CD8-positive, alpha-beta memory T cell (primary cell): ENCODE data around the gene ADORA2A. TPM values are rescaled to one million over a fixed set of nuclear protein-coding genes. Genes with fewer than 3 reads are reported as not detected.
A peak's percentile ranks its signal among the peaks of the same experiment; 100 is the strongest.

ENCODE experiments used
- CTCF ChIA-PET: fragments of 350-600 bp; sonication (Branson Sonifier 250); formaldehyde crosslinking; loops from one replicate; lab custom pipeline; 2021; ENCODE audit warnings: antibody characterized with exemption; lab: Charles Lee
- POLR2A ChIA-PET: fragments of 350-600 bp; sonication (Branson Sonifier 250); formaldehyde crosslinking; loops from one replicate; lab custom pipeline; 2021; ENCODE audit warnings: antibody characterized with exemption; lab: Charles Lee
- DNase-seq, 5 donors: peaks; one replicate each; pipeline versions ENCODE4 v3.0.0 to v3.0.0-alpha.2; 2020 to 2022; ENCODE audit warnings: mixed read lengths in 1 of 5
- H3K27ac ChIP-seq: one replicate; pipeline ENCODE4 v1.7.0; 2013; ENCODE audit warnings: low read depth, mild to moderate bottlenecking, low read length, moderate library complexity
- H3K27me3 ChIP-seq: 2 replicates; pipeline ENCODE4 v1.7.0; 2013; ENCODE audit warnings: low read length, mild to moderate bottlenecking; ENCODE audit not compliant: insufficient read depth, poor library complexity, severe bottlenecking
- H3K36me3 ChIP-seq: 2 replicates; pipeline ENCODE4 v1.7.0; 2013; ENCODE audit warnings: mild to moderate bottlenecking, low read length, moderate library complexity; ENCODE audit not compliant: insufficient read depth
- H3K4me1 ChIP-seq: 2 replicates; pipeline ENCODE4 v1.7.0; 2013; ENCODE audit warnings: mild to moderate bottlenecking, low read length, moderate library complexity; ENCODE audit not compliant: insufficient read depth
- H3K4me3 ChIP-seq: 2 replicates; pipeline ENCODE4 v1.7.0; 2013; ENCODE audit warnings: mild to moderate bottlenecking, low read length
- H3K9me3 ChIP-seq: 2 replicates; pipeline ENCODE4 v1.7.0; 2013; ENCODE audit warnings: mild to moderate bottlenecking, low read length
- H3K27ac Mint-ChIP-seq, 8 donors: one replicate each; pipeline ENCODE4 v1.8.0; 2020 to 2021; ENCODE audit warnings: mixed read lengths in 8 of 8, mild to moderate bottlenecking in 6 of 8, inconsistent platforms in 3 of 8, moderate library complexity in 3 of 8
- H3K27me3 Mint-ChIP-seq, 2 donors: one replicate each; pipeline ENCODE4 v1.8.0; 2020 to 2021; ENCODE audit warnings: mixed read lengths in 2 of 2, mild to moderate bottlenecking in 1 of 2, moderate library complexity in 1 of 2
- H3K36me3 Mint-ChIP-seq, 3 donors: one replicate each; pipeline ENCODE4 v1.8.0; 2020 to 2021; ENCODE audit warnings: mixed read lengths in 3 of 3, inconsistent platforms in 1 of 3, mild to moderate bottlenecking in 1 of 3
- H3K4me1 Mint-ChIP-seq, 3 donors: one replicate each; pipeline ENCODE4 v1.8.0; 2020 to 2021; ENCODE audit warnings: mixed read lengths in 3 of 3, inconsistent platforms in 1 of 3, mild to moderate bottlenecking in 1 of 3
- H3K4me3 Mint-ChIP-seq, 7 donors: one replicate each; pipeline ENCODE4 v1.8.0; 2020 to 2021; ENCODE audit warnings: mixed read lengths in 7 of 7, mild to moderate bottlenecking in 6 of 7, moderate library complexity in 4 of 7, inconsistent platforms in 2 of 7
- H3K9me3 Mint-ChIP-seq, 5 donors: one replicate each; pipeline ENCODE4 v1.8.0; 2020 to 2022; ENCODE audit warnings: mixed read lengths in 5 of 5, mild to moderate bottlenecking in 3 of 5, moderate library complexity in 2 of 5, inconsistent platforms in 1 of 5
- polyA plus RNA-seq: library from polyadenylated mRNA; unstranded; fragments of 300-500 nt; fragmentation: Illumina TruSeq; gene quantifications from one replicate; pipeline ENCODE4 v1.2.3, GENCODE V29; 2021
- total RNA-seq, 2 experiments: library from RNA; stranded (reverse); gene quantifications; one replicate each; pipeline ENCODE4 v1.2.3, GENCODE V29; 2021

The ADORA2A gene
- total and polyA plus RNA-seq, 3 experiments from 2014 or later = 23.2 to 89.6 (median 26.7) TPM

- Histone ChIP-seq H3K4me3 (no peak overlapping the region), H3K36me3 (peaks cover 9% of the 10 kb centered on the region), H3K9me3 (no peaks in the 10 kb centered on the region), H3K27ac (no peak overlapping the region), H3K4me1 (no peaks in the 10 kb centered on the region), H3K27me3 (no peaks in the 10 kb centered on the region)
- H3K9me3 Mint-ChIP-seq = no peaks in the 10 kb centered on the region
- ChIA-PET CTCF (no interaction called here), POLR2A (no interaction called here)
- H3K4me3 Mint-ChIP-seq = no peak overlapping the region
- peaks cover 0 to 50% (median 3%) of the 10 kb centered on the region in 3 donors for H3K36me3 Mint-ChIP-seq
- peak overlapping the region in 1 of 8 donors; percentile 80 for H3K27ac Mint-ChIP-seq
- DNase-seq = peak in 1 of 5 donors; percentile 15
- H3K27me3 Mint-ChIP-seq = no peaks in the 10 kb centered on the region
- H3K4me1 Mint-ChIP-seq = peaks cover 0 to 5% (median 3%) of the 10 kb centered on the region in 3 donors
Observed at GRCh38 chr22:24416611-24417010, 10.8 kb upstream of the ADORA2A start.

GRCh38 chr22:24417200-24417599 lies 10.2 kb upstream of the ADORA2A start:
- Histone ChIP-seq H3K4me3 (no peak overlapping the region), H3K27ac (no peak overlapping the region), H3K27me3 (no peaks in the 10 kb centered on the region), H3K9me3 (no peaks in the 10 kb centered on the region), H3K4me1 (no peaks in the 10 kb centered on the region), H3K36me3 (peaks cover 9% of the 10 kb centered on the region)
- CTCF ChIA-PET = interaction anchor here (0.7 kb wide), 1 partner anchor 105 kb away, joined by 3 read pairs; no protein-coding TSS in a partner anchor
- peak overlapping the region in 1 of 8 donors; percentile 42 for H3K27ac Mint-ChIP-seq
- H3K4me1 Mint-ChIP-seq = peaks cover 0 to 6% (median 3%) of the 10 kb centered on the region in 3 donors
- POLR2A ChIA-PET = no interaction called here
- DNase-seq = peak in 1 of 5 donors; percentile 19
- H3K4me3 Mint-ChIP-seq = no peak overlapping the region
- H3K36me3 Mint-ChIP-seq = peaks cover 0 to 47% (median 3%) of the 10 kb centered on the region in 3 donors
- peaks cover 0 to under 1% of the 10 kb centered on the region in 2 donors for H3K27me3 Mint-ChIP-seq
- H3K9me3 Mint-ChIP-seq = no peaks in the 10 kb centered on the region

DNA sequence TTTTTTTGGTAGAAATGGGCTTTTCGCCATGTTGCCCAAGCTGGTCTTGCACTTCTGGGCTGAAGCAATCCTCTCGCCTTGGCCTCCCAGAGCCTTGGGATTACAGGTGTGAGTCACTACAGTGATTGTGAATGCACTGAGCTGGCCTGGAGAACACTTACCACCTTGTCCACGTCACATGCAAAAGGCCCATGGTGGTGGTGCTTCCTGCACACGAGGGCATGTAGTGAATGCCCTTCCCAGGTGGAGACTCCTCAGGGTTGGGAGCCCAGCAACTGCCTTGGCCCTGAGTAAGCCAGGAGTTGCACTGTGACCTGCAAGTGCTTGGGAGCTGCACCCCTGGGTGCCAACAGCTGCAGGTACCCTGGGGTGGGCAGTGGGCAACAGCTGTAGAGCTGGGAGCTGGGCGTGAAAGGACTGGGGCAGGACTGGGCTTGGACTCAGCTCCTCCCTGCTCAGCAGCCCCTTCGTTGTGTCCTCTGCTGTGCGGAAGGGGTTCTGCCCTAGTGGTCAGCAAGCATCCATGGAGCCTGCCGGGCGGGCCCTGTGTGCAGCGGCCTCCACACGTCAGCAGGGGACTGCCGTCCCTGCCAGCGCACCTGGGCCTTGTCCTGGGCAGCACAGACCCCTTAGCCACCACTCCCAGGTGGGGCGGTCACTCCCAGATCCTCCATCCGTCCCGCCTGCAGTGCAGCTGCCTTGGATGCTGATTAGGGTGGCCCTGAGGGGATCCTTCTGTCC lies 9.3 kb upstream of the ADORA2A start:
- H3K9me3 Mint-ChIP-seq = no peaks in the 10 kb centered on the region
- no peak overlapping the region for H3K4me3 Mint-ChIP-seq
- H3K4me1 Mint-ChIP-seq = peaks cover 0 to 12% (median 7%) of the 10 kb centered on the region in 3 donors
- Histone ChIP-seq H3K4me3 (no peak overlapping the region), H3K27me3 (no peaks in the 10 kb centered on the region), H3K9me3 (no peaks in the 10 kb centered on the region), H3K36me3 (peaks cover 9% of the 10 kb centered on the region), H3K27ac (no peak overlapping the region), H3K4me1 (no peaks in the 10 kb centered on the region)
- DNase-seq = peak in 1 of 5 donors; percentile 30
- ChIA-PET POLR2A (interaction anchor here (0.8 kb wide), 1 partner anchor 9 kb away, joined by 3 read pairs; the partner anchor contains the start of gene ADORA2A), CTCF (interaction anchor here (0.7 to 1.5 kb wide), 3 partner anchors 85 to 108 kb away, joined by 3 to 6 read pairs (median 4); no protein-coding TSS in a partner anchor)
- H3K36me3 Mint-ChIP-seq = peaks cover 0 to 39% (median 3%) of the 10 kb centered on the region in 3 donors
- peaks cover 0 to 3% of the 10 kb centered on the region in 2 donors for H3K27me3 Mint-ChIP-seq
- no peak overlapping the region for H3K27ac Mint-ChIP-seq

DNA sequence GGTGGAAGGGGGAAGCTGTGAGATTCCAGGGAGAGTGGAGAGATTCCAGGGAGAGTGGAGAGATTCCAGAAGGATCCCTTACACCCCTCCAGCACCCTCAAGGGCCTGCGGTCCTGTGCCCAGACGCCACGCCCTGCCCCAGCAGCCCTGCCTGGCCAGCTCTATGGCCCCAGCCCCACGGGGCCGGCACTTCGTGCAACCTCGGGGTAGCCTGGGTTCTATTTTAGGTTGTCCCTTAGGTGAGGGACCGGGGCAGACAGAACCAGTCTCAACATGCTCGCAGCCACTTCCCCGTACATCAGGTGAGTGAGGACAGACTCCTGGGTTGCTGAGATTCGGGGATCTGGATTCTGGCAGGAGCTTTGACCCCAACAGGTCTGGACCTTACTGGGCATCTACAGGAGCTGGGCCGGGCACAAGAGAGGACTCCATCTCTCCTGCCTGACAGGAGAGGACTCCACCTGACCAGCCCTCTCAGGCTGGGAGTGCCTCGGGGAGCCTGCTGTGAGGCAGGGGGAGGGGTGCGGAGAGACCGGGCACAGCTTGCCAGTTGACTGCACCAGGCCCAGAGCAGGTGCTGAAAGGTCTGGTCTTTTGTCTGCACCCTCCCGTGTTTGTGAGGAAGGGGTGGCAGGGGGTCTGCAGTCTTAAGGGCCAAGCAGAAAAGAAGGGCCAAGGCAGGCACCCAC lies 8.5 kb upstream of the ADORA2A start:
- Histone ChIP-seq H3K4me1 (no peaks in the 10 kb centered on the region), H3K36me3 (peaks cover 9% of the 10 kb centered on the region), H3K27ac (no peak overlapping the region), H3K27me3 (no peaks in the 10 kb centered on the region), H3K4me3 (no peak overlapping the region), H3K9me3 (no peaks in the 10 kb centered on the region)
- no peaks in the 10 kb centered on the region for H3K9me3 Mint-ChIP-seq
- DNase-seq = no peak
- no peak overlapping the region for H3K4me3 Mint-ChIP-seq
- H3K27ac Mint-ChIP-seq = no peak overlapping the region
- CTCF ChIA-PET = interaction anchor here (1.2 to 1.5 kb wide), 2 partner anchors 84 to 107 kb away, joined by 4 to 6 read pairs; no protein-coding TSS in a partner anchor
- peaks cover 0 to 30% (median 3%) of the 10 kb centered on the region in 3 donors for H3K36me3 Mint-ChIP-seq
- peaks cover 0 to 12% (median 7%) of the 10 kb centered on the region in 3 donors for H3K4me1 Mint-ChIP-seq
- POLR2A ChIA-PET = interaction anchor here (0.8 kb wide), 1 partner anchor 8 kb away, joined by 3 read pairs; the partner anchor contains the start of gene ADORA2A
- H3K27me3 Mint-ChIP-seq = peaks cover 0 to 3% of the 10 kb centered on the region in 2 donors

GRCh38 chr22:24419475-24419850 lies 7.9 kb upstream of the ADORA2A start:
- H3K27ac Mint-ChIP-seq = peak overlapping the region in 1 of 8 donors; percentile 4
- POLR2A ChIA-PET = no interaction called here

DNA sequence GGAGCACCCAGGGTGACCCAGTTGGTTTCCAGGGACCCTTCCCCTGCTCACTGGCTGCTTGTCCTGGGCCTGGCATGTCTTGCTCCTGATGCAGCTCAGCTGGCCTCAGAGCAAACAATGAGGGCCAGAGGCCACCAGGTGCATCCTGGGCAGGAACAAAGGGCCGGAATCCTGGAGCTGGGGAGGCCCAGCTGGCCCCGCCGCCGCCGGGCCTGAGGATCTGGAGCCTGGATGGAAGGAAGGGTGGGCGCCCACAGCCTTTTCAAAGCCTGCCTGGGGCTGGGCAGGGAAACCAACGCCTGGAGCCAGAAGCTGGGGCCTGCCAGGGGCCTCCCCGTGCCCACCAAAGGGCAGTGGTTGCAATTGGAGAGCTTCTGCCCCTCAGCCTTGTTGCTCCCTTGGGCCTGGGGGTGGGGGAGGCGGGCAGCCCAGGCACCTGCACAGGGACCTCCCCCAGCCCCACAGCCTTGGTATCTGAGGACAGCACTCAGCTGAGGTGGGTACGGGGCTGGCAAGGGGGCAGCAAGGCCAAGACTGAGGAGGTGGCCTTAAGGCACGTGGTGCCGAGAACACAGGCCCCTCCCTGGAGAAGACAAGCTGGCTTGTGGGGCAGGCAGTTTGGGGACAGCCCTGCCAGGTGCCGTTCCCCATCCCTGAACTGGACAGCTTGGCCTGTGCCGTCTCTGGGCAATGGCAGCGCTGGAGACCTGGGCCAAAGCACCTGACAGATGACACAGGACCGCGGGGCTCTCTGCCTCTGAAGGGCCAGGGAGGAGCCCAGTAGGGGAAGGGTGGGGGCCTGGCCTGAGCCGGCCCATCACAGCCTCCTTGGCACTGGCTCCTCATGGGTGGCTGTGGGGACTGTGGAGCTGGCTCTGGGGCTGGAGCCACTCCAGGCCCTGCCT lies 7.1 kb upstream of the ADORA2A start:
- H3K4me3 Mint-ChIP-seq = peak overlapping the region in 1 of 7 donors; percentile 87
- Histone ChIP-seq H3K36me3 (no peaks in the 10 kb centered on the region), H3K27me3 (no peaks in the 10 kb centered on the region), H3K4me3 (no peak overlapping the region), H3K4me1 (peaks cover 7% of the 10 kb centered on the region), H3K27ac (no peak overlapping the region), H3K9me3 (no peaks in the 10 kb centered on the region)
- H3K36me3 Mint-ChIP-seq = peaks cover 0 to 16% (median 2%) of the 10 kb centered on the region in 3 donors
- POLR2A ChIA-PET = no interaction called here
- no peaks in the 10 kb centered on the region for H3K9me3 Mint-ChIP-seq
- H3K27me3 Mint-ChIP-seq = peaks cover 0 to 3% of the 10 kb centered on the region in 2 donors
- CTCF ChIA-PET = interaction anchor here (1.1 to 5.1 kb wide), 4 partner anchors 10 to 82 kb away, joined by 3 to 36 read pairs (median 4); no protein-coding TSS in a partner anchor
- peak overlapping the region in 1 of 8 donors; percentile 46 for H3K27ac Mint-ChIP-seq
- peaks cover 1 to 18% (median 8%) of the 10 kb centered on the region in 3 donors for H3K4me1 Mint-ChIP-seq
- peak in 1 of 5 donors; percentile 22 for DNase-seq

More at GRCh38 chr22:24419475-24419850, 7.9 kb upstream of the ADORA2A start:
- Histone ChIP-seq H3K4me3 (no peak overlapping the region), H3K9me3 (no peaks in the 10 kb centered on the region), H3K36me3 (peaks cover 8% of the 10 kb centered on the region), H3K4me1 (peaks cover 2% of the 10 kb centered on the region), H3K27ac (no peak overlapping the region), H3K27me3 (no peaks in the 10 kb centered on the region)
- Mint-ChIP-seq H3K9me3 (no peaks in the 10 kb centered on the region), H3K27me3 (peaks cover 0 to 3% of the 10 kb centered on the region in 2 donors), H3K4me1 (peaks cover 0 to 12% (median 7%) of the 10 kb centered on the region in 3 donors), H3K36me3 (peaks cover 0 to 25% (median 3%) of the 10 kb centered on the region in 3 donors), H3K4me3 (peak overlapping the region in 2 of 7 donors; percentile 10 to 50)
- no peak for DNase-seq
- CTCF ChIA-PET = interaction anchor here (1.1 to 5.1 kb wide), 3 partner anchors 66 to 107 kb away, joined by 3 to 36 read pairs (median 4); no protein-coding TSS in a partner anchor

- no peak overlapping the region for H3K4me3 ChIP-seq
- Mint-ChIP-seq H3K27me3 (peaks cover 0 to 3% of the 10 kb centered on the region in 2 donors), H3K9me3 (no peaks in the 10 kb centered on the region), H3K4me3 (peak overlapping the region in 2 of 7 donors; percentile 34 to 87), H3K27ac (peak overlapping the region in 2 of 8 donors; percentile 83 to 90), H3K36me3 (peaks cover 0 to 11% (median 1%) of the 10 kb centered on the region in 3 donors), H3K4me1 (peaks cover 8 to 25% (median 14%) of the 10 kb centered on the region in 3 donors)
- H3K4me1 ChIP-seq = peaks cover 14% of the 10 kb centered on the region
- no peak overlapping the region for H3K27ac ChIP-seq
- DNase-seq = no peak
- ChIA-PET POLR2A (no interaction called here), CTCF (interaction anchor here (1.1 to 7.6 kb wide), 5 partner anchors 10 to 101 kb away, joined by 4 to 67 read pairs (median 4); no protein-coding TSS in a partner anchor)
- no peaks in the 10 kb centered on the region for H3K36me3 ChIP-seq
- no peaks in the 10 kb centered on the region for H3K9me3 ChIP-seq
- H3K27me3 ChIP-seq = no peaks in the 10 kb centered on the region
Observed at GRCh38 chr22:24420977-24421343, 6.4 kb upstream of the ADORA2A start.
